HG02884 (cell line): ENCODE measurements around the gene DENND6B.

ENCODE experiments used
- ATAC-seq: cut with Tn5 transposase; IDR thresholded peaks from one replicate; pipeline ENCODE4 v1.9.1; 2021; ENCODE audit warnings: mild to moderate bottlenecking, moderate library complexity; ENCODE audit not compliant: unreplicated experiment

Gene DENND6B

GRCh38 chr22:50289942-50290630 lies 36.7 kb downstream of the DENND6B start:
- no peak for ATAC-seq

GRCh38 chr22:50289151-50289941 lies 37.5 kb downstream of the DENND6B start:
- ATAC-seq: no peak

GRCh38 chr22:50287731-50288130 lies 39.1 kb downstream of the DENND6B start:
- ATAC-seq: no peak

- no peak for ATAC-seq
Measured at GRCh38 chr22:50286701-50287318, 40.0 kb downstream of the DENND6B start.

DNA sequence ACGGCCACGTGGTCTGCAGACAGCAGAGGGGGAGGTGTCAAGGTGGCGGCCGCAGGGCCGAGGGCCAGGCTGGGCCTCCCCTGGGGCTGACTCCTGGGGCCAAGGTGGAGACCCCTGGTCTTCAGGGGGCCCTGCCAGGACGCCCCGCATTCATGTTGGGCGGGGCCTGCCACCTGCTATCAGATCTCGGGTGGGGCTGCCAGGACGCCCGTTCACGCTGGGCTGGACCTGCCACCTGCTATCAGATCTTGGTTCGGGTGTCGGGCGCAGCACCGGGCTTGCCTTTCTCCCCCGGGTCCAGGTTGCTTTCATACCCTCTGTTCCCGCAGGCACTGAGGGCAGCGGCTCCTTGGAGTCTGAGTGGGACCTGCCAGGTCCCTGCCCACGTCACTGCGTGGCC lies 40.5 kb downstream of the DENND6B start:
- ATAC-seq: no peak

DNA sequence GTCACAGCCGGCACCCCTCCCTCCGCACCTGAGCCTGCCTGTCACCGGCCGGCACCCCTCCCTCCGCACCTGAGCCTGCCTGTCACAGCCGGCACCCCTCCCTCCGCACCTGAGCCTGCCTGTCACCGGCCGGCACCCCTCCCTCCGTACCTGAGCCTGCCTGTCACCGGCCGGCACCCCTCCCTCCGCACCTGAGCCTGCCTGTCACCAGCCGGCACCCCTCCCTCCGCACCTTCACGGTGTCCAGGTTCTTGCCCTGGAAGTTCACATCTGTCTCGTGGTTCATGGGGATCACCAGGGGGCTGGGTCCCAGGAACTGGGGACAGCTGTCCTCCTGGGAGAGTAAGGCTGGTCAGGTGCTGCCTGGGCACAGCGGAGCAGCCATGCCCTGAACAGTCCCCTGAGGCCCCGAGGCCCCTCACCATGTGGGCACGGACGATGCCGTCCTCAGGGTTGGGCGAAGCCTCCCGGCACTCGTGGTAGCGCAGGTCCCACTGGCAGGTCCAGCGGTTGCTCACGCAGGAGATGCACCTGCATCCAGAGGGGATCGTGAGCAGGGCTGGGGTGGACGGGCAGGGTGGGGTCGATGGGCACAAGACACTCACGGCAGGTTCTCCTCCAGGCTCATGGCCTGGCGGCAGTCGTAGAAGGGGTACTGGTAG lies 41.1 kb downstream of the DENND6B start:
- no peak for ATAC-seq

DNA sequence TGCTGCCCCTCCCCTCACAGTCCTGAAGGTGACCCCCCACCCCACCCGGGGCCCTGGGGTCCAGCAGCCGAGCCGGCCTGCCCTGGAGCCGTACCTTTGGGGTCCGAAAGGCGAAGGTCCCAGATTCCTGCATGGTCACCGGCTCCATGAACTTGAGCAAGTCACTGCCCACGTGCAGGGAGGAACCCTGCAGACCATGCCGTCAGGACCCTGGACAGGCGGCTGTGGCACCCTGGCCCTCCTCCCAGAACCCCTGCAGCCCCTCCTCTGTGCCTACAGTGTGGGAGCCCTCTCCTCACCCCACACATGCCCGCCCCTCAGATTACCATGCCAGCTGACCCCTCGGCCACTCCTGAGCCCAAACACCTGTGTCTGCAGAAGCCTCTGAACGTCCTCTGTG lies 42.3 kb downstream of the DENND6B start:
- ATAC-seq: no peak

DNA sequence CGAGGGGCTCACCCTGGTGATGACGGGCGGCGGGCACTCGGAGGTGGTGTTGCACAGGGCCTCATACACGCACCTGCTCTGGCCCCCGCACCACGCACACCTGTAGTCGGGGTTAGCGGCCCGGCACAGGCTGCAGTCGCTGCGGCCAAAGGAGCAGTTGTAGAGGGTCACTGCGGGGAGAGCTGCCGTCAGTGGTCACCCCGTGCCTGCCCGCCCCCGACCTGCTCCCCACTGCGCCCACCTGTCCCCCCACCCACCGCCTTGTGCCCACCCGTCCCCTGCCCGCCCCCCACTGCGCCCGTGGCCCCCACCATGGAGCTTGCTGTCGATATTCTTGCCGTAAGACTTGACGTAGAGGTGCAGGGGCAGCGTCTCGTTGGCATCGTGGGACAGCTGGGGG lies 43.0 kb downstream of the DENND6B start:
- ATAC-seq: no peak

GRCh38 chr22:50282361-50283155 lies 44.3 kb downstream of the DENND6B start:
- ATAC-seq: no peak

DNA sequence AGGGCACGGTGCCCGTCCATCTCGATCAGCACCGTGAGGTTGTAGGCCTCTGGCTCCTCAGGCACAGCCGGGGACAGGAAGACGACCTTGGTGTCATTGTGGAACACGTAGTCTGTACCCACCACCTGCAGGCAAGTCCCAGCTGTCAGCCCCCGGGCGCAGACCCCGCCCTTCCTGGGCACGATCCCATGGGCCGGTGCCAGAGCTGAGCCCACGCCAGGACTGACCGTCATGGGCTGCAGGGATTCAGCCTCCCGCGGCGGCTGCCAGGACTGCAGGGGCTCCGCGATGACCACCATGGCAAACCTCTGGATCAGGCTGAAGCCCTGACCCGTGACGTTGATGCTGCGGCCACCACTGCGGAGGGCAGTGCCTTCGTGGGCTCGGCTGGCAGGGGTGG lies 44.9 kb downstream of the DENND6B start:
- ATAC-seq: no peak

DNA sequence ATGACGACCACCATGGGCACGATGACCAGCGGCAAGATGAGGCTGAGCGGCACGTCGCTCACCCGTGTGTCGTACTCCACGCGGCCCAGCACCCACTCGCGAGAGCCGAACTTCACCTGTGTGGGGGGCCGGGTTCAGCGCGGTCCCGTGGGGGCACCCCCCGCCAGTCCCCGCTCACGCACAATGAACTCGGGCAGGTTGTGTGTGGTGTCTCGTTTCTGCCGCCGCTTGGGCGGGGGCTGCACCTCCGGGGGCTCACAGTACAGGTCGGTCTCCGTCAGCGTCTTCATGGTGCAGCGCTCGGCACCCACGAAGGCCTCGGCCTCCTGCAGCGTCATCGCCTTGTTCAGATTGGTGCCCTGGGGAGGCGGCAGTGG lies 45.4 kb downstream of the DENND6B start:
- no peak for ATAC-seq

- ATAC-seq: no peak
Measured at GRCh38 chr22:50280708-50281383, 46.0 kb downstream of the DENND6B start.

DNA sequence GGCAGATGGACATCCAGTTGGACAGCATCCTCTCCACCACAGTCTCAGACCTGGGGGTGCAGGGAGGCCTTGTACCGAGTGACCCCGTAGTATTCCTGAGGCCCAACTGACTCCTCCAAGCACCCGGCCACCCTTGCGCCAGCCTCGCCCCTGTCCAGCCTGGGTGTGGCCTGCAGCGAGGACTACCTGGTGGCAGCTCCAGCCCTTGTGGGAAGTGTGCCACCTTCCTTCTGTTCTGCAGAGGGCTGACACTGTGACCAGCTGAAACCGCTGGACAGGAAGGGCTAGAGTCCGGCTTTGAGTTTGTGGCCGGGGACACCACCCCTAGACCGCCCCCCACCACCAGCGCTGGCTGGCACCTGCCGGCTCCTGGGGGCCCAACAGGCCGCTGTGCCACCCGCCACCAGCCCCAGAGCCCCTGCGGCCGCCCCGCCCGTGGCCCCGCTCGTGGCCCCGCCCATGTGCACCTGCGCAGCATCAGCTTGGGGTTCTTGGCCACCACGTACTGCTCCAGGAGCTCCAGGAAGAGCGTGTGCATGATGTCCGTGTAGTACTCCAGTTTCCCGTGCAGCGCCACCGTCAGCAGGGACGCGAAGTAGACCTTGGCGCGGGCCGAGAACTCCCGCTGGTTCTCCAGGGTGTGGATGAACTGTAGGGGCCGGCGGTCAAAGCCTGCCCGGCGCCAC lies 46.6 kb downstream of the DENND6B start:
- no peak for ATAC-seq

DNA sequence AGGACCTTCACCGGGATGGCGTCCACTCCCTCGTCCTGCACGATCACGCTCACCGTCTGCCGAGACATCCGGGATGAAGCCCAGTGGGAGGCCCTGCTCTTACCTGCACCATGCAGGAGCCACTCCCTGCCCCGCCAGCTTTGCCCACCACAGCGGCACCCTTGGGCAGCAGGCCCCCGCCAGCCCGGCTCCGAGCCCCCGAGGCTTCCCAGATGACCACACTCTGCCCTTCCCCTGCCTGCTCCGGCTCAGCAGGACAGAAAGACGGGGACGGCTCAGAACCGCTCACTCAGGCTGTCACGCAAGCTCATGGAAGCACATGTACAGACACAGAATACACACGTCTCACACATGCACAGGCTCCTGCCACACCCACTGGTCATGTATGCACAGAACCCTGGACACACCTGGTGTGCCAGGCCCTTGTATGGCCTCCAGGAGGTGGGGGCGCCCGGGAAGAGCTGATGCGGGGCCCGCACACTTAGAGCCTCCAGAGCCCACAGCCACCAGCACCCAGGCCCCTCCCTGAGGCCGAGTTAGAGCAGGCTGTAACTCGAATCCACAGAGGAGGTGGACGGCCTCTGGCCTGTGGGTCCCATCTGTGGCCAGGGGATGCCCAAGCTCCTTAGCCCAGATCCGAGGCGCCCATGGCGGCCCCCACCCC lies 47.7 kb downstream of the DENND6B start:
- no peak for ATAC-seq

GRCh38 chr22:50278461-50278860 lies 48.4 kb downstream of the DENND6B start:
- no peak for ATAC-seq

DNA sequence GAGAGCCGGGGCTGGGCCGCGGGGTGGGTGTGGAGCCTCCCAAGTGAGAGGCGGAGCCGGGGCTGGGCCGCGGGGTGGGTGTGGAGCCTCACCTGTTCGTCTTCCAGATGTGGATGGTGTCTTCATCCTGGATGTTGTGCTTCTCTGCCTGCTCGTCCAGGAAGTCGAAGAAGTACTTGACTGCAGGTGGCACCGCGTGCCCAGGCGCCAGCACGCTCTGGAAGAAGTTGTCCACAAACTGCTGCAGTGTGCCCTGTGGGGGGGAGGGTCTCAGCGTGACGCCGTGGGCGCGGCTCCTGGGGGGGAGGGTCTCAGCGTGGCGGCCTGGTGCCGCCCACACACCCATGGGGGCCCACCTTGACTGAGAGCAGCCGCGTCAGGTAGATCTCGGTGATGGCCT lies 49.1 kb downstream of the DENND6B start:
- no peak for ATAC-seq

GRCh38 chr22:50276143-50276542 lies 50.7 kb downstream of the DENND6B start:
- ATAC-seq: no peak

GRCh38 chr22:50275181-50276055 lies 51.4 kb downstream of the DENND6B start:
- ATAC-seq: no peak
